T-helper 1 cell treated with Interleukin-12 subunit alpha and Interleukin-12 subunit beta and Interleukin-4 antibody, amounts not matched to agents 30 μg/mL and 1 μg/mL, for 36 hours (primary cell): ENCODE results near the gene RIMBP2.

Source experiments
- H3K27ac Mint-ChIP-seq: one replicate; pipeline ENCODE4 v1.8.0; 2021; ENCODE audit warnings: mild to moderate bottlenecking, mixed read lengths
- H3K27me3 Mint-ChIP-seq: one replicate; pipeline ENCODE4 v1.8.0; 2021; ENCODE audit warnings: low read depth, mixed read lengths
- H3K36me3 Mint-ChIP-seq: one replicate; pipeline ENCODE4 v1.8.0; 2021; ENCODE audit warnings: low read depth, mixed read lengths
- H3K4me1 Mint-ChIP-seq: one replicate; pipeline ENCODE4 v1.8.0; 2021; ENCODE audit warnings: low read depth, mixed read lengths
- H3K4me3 Mint-ChIP-seq: one replicate; pipeline ENCODE4 v1.8.0; 2021; ENCODE audit warnings: mild to moderate bottlenecking, moderate library complexity, mixed read lengths
- H3K9me3 Mint-ChIP-seq: one replicate; pipeline ENCODE4 v1.8.0; 2021; ENCODE audit warnings: mixed read lengths

Gene RIMBP2

DNA sequence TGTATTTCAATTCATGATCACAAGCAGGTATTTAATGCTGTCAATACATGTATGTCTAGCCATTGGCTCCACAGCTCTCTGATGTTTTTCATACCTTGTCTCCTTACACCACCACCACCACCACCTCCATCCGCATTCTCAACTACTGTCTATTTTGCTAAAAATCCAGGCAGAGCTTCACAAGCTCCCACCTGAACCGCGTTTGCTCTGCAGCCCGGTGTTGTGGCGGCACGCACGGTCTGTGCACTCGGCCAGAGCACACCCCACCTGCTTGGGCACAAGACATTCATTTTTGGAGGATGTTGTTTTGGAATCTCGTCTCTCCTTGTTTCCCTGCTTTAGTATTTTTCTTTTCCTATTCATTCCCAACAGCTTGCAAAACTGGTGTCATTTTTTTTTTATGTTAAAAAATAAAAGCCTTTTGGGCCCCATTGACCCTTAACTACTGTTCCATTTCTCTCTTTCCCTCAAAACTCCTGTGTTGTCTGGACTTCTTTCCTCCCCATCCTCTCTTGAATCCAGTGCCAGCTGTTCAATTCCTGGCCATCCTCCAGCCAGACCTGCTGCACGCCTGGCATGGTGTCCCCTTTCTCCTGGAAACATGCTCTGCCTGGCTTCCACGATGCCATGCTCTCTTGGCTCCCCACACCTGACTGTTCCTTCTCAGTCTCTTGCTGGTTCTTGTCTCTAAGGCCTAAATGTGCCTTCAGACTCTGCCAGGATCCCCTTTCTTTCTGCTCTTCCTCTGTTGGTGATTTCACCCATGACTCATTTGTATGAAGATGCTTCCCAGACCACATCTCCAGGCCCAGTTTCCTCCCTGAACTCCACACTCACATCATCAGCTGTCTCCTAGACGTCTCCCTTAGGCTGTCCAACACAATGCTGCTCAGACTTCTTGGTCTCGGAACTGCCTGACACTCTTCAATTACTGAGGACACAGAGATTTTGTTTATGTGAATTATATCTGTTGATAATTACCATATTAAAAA is 340.5 kb downstream of the RIMBP2 start:
- Mint-ChIP-seq H3K27ac (no peak overlapping the region), H3K9me3 (no peaks in the 10 kb centered on the region), H3K4me3 (no peak overlapping the region), H3K36me3 (no peaks in the 10 kb centered on the region), H3K4me1 (no peaks in the 10 kb centered on the region), H3K27me3 (no peaks in the 10 kb centered on the region)

- Mint-ChIP-seq H3K27ac (no peak overlapping the region), H3K9me3 (no peaks in the 10 kb centered on the region), H3K4me3 (no peak overlapping the region)
These were observed 342.0 kb downstream of the RIMBP2 start for GRCh38 chr12:130374083-130374482.

DNA sequence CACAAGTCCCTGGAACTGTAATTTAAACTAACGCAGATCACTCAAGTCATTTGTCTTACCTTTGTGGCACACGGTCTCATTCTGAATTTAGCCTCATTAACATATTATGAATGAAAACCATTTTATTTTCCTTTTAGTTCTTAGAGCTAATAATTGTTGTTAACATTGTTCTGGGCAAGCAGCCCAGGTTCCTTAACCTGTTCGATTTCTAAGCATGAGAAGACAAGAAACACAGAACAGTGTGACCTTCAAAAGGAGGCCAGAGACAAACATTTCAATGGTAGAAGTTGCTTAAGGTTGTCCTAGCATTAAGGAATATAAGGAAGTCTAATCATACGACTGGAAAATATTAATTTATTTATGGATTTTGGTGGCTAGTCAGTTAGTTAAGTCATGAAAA is 343.2 kb downstream of the RIMBP2 start:
- no peak overlapping the region for H3K27ac Mint-ChIP-seq
- H3K4me1 Mint-ChIP-seq, result no peaks in the 10 kb centered on the region
- H3K27me3 Mint-ChIP-seq, result no peaks in the 10 kb centered on the region
- no peaks in the 10 kb centered on the region for H3K36me3 Mint-ChIP-seq
- no peaks in the 10 kb centered on the region for H3K9me3 Mint-ChIP-seq
- no peak overlapping the region for H3K4me3 Mint-ChIP-seq

More at GRCh38 chr12:130374083-130374482, 342.0 kb downstream of the RIMBP2 start:
- no peaks in the 10 kb centered on the region for H3K4me1 Mint-ChIP-seq
- no peaks in the 10 kb centered on the region for H3K36me3 Mint-ChIP-seq
- no peaks in the 10 kb centered on the region for H3K27me3 Mint-ChIP-seq

- no peak overlapping the region for H3K27ac Mint-ChIP-seq
- H3K4me3 Mint-ChIP-seq, result no peak overlapping the region
- no peaks in the 10 kb centered on the region for H3K27me3 Mint-ChIP-seq
- H3K4me1 Mint-ChIP-seq, result no peaks in the 10 kb centered on the region
- H3K9me3 Mint-ChIP-seq, result no peaks in the 10 kb centered on the region
- no peaks in the 10 kb centered on the region for H3K36me3 Mint-ChIP-seq
These were observed 344.8 kb downstream of the RIMBP2 start for GRCh38 chr12:130371296-130371695.

GRCh38 chr12:130369816-130370215 is 346.3 kb downstream of the RIMBP2 start:
- Mint-ChIP-seq H3K4me1 (no peaks in the 10 kb centered on the region), H3K4me3 (no peak overlapping the region), H3K27ac (no peak overlapping the region), H3K27me3 (no peaks in the 10 kb centered on the region), H3K36me3 (no peaks in the 10 kb centered on the region), H3K9me3 (no peaks in the 10 kb centered on the region)

DNA sequence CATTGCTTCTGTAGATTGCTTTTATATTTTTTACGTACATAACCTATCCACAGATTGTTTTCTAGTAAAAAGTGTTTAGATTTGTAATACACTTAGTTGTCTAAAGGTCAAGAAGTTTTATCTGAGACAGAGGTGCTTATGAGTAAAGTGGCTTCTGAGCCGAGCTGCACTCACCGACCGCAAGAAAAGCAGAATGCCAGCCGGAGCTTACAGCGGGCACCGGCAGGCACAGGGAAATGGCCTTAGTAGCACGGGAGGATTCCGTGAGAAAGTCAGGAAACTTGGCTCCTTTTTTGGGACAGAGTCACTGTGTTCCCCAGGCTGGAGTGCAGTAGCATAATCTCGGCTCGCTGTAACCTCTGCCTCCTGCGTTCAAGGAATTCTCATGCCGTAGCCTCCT is 348.6 kb downstream of the RIMBP2 start:
- Mint-ChIP-seq H3K9me3 (no peaks in the 10 kb centered on the region), H3K27me3 (no peaks in the 10 kb centered on the region), H3K4me1 (no peaks in the 10 kb centered on the region), H3K27ac (no peak overlapping the region), H3K4me3 (no peak overlapping the region), H3K36me3 (no peaks in the 10 kb centered on the region)

DNA sequence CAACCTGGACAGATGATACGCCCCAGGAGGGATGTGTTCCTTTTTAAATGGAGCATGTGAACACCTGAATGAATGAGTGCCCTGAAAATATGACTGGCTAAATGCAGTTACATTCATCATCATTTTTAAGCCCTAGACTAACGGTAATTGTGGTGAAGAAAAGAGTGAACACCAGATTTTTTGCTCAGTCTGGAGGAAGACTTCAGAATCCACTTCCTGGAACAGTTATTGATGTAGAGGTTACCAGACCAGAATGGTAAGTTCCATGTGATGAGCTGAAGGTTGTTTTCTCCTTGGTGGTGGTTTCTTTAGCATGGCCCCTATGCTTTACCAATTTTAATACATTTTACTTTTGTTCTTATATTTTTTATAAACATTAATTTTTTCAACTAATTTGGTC is 349.1 kb downstream of the RIMBP2 start:
- Mint-ChIP-seq H3K27me3 (no peaks in the 10 kb centered on the region), H3K27ac (no peak overlapping the region), H3K4me1 (no peaks in the 10 kb centered on the region), H3K9me3 (no peaks in the 10 kb centered on the region), H3K36me3 (no peaks in the 10 kb centered on the region), H3K4me3 (no peak overlapping the region)

- Mint-ChIP-seq H3K36me3 (no peaks in the 10 kb centered on the region), H3K4me3 (no peak overlapping the region), H3K9me3 (no peaks in the 10 kb centered on the region), H3K4me1 (no peaks in the 10 kb centered on the region), H3K27me3 (no peaks in the 10 kb centered on the region), H3K27ac (no peak overlapping the region)
These were observed 349.9 kb downstream of the RIMBP2 start for GRCh38 chr12:130366159-130366558.

DNA sequence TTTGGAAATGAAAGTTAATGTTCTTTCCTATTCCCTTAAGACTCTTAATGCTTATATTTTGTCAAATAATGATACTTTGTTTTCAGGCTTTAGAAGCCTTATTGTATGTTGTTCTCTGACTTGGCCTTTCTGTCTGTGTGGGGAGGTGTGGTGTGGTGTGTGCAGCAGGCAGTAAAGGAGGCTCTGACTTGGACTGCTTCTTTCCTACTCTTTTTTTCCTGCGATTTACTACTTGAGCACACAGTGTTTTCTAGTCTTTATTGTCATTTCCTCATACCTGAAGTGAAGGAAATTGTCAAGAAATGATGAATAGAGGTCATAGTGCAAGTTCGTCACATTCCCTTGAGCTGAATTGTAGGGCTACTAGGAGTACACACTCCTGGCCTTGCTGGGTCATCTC is 351.5 kb downstream of the RIMBP2 start:
- H3K4me3 Mint-ChIP-seq, result no peak overlapping the region
- no peaks in the 10 kb centered on the region for H3K4me1 Mint-ChIP-seq
- H3K27ac Mint-ChIP-seq, result no peak overlapping the region
- no peaks in the 10 kb centered on the region for H3K36me3 Mint-ChIP-seq
- no peaks in the 10 kb centered on the region for H3K27me3 Mint-ChIP-seq
- H3K9me3 Mint-ChIP-seq, result no peaks in the 10 kb centered on the region

- no peaks in the 10 kb centered on the region for H3K9me3 Mint-ChIP-seq
- no peaks in the 10 kb centered on the region for H3K36me3 Mint-ChIP-seq
- no peaks in the 10 kb centered on the region for H3K4me1 Mint-ChIP-seq
- no peak overlapping the region for H3K4me3 Mint-ChIP-seq
- H3K27ac Mint-ChIP-seq, result no peak overlapping the region
- no peaks in the 10 kb centered on the region for H3K27me3 Mint-ChIP-seq
These were observed 354.0 kb downstream of the RIMBP2 start for GRCh38 chr12:130362060-130362459.

DNA sequence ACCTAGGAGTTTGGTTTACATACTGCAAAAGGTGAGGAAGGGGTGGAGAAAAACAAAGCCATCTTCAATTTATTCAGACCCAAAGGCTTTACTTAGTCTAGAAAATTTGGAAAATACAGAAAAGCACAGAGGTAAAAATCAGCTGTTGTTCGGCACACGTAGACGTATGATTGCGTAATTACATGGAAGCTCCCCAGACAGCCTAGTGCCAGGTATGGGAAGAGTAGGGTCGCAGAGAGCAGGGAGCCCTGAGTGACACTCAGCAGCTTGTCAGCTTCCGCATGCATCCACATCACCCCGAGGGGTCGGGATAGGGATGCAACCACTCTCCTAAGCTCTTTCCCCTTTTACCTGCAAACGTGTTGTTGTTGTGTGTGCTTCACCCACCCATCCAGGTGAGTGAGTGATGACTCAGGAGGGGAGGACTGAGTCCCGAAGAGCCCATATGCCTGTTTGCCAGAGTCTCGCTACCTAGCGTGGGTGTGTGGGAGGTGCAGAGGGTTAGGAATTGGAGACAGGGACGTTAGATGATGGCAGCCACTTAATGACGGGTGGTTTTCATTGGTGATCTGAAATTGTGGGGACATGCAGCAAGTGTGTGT is 358.3 kb downstream of the RIMBP2 start:
- H3K9me3 Mint-ChIP-seq, result peaks cover 5% of the 10 kb centered on the region
- no peak overlapping the region for H3K4me3 Mint-ChIP-seq
- H3K4me1 Mint-ChIP-seq, result no peaks in the 10 kb centered on the region
- H3K27me3 Mint-ChIP-seq, result no peaks in the 10 kb centered on the region
- no peaks in the 10 kb centered on the region for H3K36me3 Mint-ChIP-seq
- H3K27ac Mint-ChIP-seq, result no peak overlapping the region

GRCh38 chr12:130357241-130357640 is 358.9 kb downstream of the RIMBP2 start:
- Mint-ChIP-seq H3K36me3 (no peaks in the 10 kb centered on the region), H3K9me3 (peaks cover 5% of the 10 kb centered on the region), H3K4me3 (no peak overlapping the region), H3K27ac (no peak overlapping the region), H3K27me3 (no peaks in the 10 kb centered on the region), H3K4me1 (no peaks in the 10 kb centered on the region)

- no peaks in the 10 kb centered on the region for H3K4me1 Mint-ChIP-seq
- H3K27me3 Mint-ChIP-seq, result no peaks in the 10 kb centered on the region
- no peak overlapping the region for H3K27ac Mint-ChIP-seq
- peaks cover 5% of the 10 kb centered on the region for H3K9me3 Mint-ChIP-seq
- H3K36me3 Mint-ChIP-seq, result no peaks in the 10 kb centered on the region
- no peak overlapping the region for H3K4me3 Mint-ChIP-seq
These were observed 359.9 kb downstream of the RIMBP2 start for GRCh38 chr12:130356222-130356621.

DNA sequence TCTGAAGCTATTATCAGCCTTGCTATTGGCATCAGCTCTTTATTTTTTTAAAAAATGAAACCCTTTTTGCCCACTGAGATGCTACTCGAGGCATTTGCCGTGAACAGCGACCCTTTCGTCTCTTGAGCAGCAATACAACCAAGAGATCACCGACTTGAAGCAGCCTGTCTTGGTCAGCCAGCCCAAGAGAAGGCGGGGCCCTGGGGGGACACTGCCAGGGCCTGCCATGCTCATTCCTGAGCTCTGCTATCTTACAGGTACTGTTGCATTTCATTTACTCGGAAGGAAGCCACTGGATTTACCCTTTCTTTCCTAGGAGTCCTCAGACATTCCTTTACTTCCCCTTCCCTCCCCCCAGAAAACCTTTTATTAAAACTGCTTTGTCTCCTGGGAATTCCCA is 361.7 kb downstream of the RIMBP2 start:
- H3K4me1 Mint-ChIP-seq, result no peaks in the 10 kb centered on the region
- no peaks in the 10 kb centered on the region for H3K36me3 Mint-ChIP-seq
- peaks cover 5% of the 10 kb centered on the region for H3K9me3 Mint-ChIP-seq
- no peak overlapping the region for H3K27ac Mint-ChIP-seq
- H3K4me3 Mint-ChIP-seq, result no peak overlapping the region
- H3K27me3 Mint-ChIP-seq, result no peaks in the 10 kb centered on the region

GRCh38 chr12:130353081-130353480 is 363.0 kb downstream of the RIMBP2 start:
- Mint-ChIP-seq H3K4me3 (no peak overlapping the region), H3K27me3 (no peaks in the 10 kb centered on the region), H3K27ac (no peak overlapping the region), H3K9me3 (peaks cover 5% of the 10 kb centered on the region), H3K36me3 (no peaks in the 10 kb centered on the region), H3K4me1 (no peaks in the 10 kb centered on the region)
